Thymus (tissue), 11 donors: ENCODE measurements around the gene RAB32. TPM values are rescaled to one million over a fixed set of nuclear protein-coding genes. Genes with fewer than 3 reads are reported as not detected.

Experiments
- DNase-seq, 9 donors: peaks; one replicate each; pipeline ENCODE4 v3.0.0-alpha.2; 2013; ENCODE audit warnings: low spot score in 9 of 9, low read depth in 6 of 9, missing footprints in 1 of 9
- H3K27ac ChIP-seq, 2 donors: one replicate each; pipeline ENCODE4 v1.5.1; 2013; ENCODE audit warnings: control low read depth in 1 of 2, low read depth in 1 of 2, low read length in 1 of 2, mild to moderate bottlenecking in 1 of 2, moderate library complexity in 1 of 2
- H3K27me3 ChIP-seq, 2 donors: one replicate each; pipeline ENCODE4 v1.5.1; 2013; ENCODE audit warnings: low read length in 1 of 2; ENCODE audit not compliant: control insufficient read depth in 2 of 2, insufficient read depth in 1 of 2
- H3K36me3 ChIP-seq, 2 donors: one replicate each; pipeline ENCODE4 v1.5.1; 2013; ENCODE audit warnings: low read length in 1 of 2, mild to moderate bottlenecking in 1 of 2, moderate library complexity in 1 of 2; ENCODE audit not compliant: control insufficient read depth in 2 of 2, insufficient read depth in 2 of 2
- H3K4me1 ChIP-seq, 2 donors: one replicate each; pipeline ENCODE4 v1.5.1; 2013; ENCODE audit warnings: low read length in 2 of 2; ENCODE audit not compliant: control insufficient read depth in 2 of 2, insufficient read depth in 2 of 2
- H3K4me3 ChIP-seq, 2 donors: one replicate each; pipeline ENCODE4 v1.5.1; 2013; ENCODE audit warnings: low read length in 2 of 2, control low read depth in 1 of 2, mild to moderate bottlenecking in 1 of 2
- H3K9me3 ChIP-seq, 2 donors: one replicate each; pipeline ENCODE4 v1.5.1; 2013; ENCODE audit warnings: low read length in 1 of 2, mild to moderate bottlenecking in 1 of 2; ENCODE audit not compliant: control insufficient read depth in 2 of 2, insufficient read depth in 1 of 2
- WGBS: extraction: QIAGEN DNeasy Blood & Tissue Kit; methylation state at CpG from one replicate; pipeline ENCODE4 v1.1.7; 2013; 5-methylcytosine and 5-hydroxymethylcytosine counted together
- polyA plus RNA-seq: library from polyadenylated mRNA; stranded (reverse); fragments of 200-250 nt; gene quantifications from one replicate; pipeline ENCODE4 v1.2.3, GENCODE V29; 2013
- total RNA-seq: library from RNA; stranded (reverse); fragments of 120-200 nt; gene quantifications from one replicate; pipeline ENCODE4 v1.2.4, GENCODE V29; 2013
- donor health status: healthy.

Gene RAB32
- total and polyA plus RNA-seq, 2 donors, result 40.8 to 41.3 TPM

DNA sequence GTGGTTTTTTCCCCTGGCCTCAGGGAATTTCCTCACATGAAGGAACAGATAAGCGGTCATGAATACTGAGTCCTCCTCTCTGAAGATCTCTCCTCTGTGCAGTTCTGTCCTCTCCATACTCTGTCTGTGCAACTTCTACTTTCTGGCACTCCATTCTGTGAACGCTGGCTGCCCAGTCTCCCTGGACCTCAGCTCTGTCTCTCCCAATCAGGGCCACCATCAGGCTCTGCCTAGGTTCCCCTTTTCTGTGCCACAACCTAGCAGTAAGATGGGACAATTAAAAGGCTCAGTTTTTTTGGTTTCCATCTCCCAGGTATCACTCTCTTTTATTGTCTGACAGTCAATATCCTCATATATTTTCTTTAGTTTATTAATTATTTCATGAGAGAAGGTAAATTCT, 50.4 kb downstream of the RAB32 start:
- H3K9me3 ChIP-seq, result no peaks in the 10 kb centered on the region
- H3K4me1 ChIP-seq, result peaks cover 0 to 1% of the 10 kb centered on the region in 2 donors
- no peak overlapping the region for H3K4me3 ChIP-seq
- no peaks in the 10 kb centered on the region for H3K36me3 ChIP-seq
- 61% methylated on average over 2 of the region's 2 CpGs for WGBS
- H3K27ac ChIP-seq, result no peak overlapping the region
- no peaks in the 10 kb centered on the region for H3K27me3 ChIP-seq
- DNase-seq, result no peak

DNA sequence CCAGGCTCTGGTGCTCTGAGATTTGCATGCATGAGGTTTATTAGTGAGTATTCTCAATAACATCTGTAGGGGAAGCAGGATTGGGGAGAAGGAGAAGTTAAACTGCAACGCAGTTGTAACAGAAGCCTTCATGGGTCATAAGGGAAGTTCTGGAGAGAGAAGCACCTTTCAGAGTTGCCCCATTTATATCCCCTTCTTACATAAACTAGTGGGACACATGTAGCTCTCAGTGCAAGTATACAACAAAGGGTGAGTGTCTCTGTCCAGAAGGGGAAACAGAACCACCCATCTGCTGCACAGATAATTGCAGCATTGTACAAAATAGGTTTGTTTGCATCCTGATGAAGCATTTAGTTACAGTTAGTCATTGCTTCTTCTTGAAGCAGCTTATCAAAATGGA, 50.9 kb downstream of the RAB32 start:
- Histone ChIP-seq H3K9me3 (no peaks in the 10 kb centered on the region), H3K27me3 (no peaks in the 10 kb centered on the region), H3K27ac (no peak overlapping the region), H3K36me3 (no peaks in the 10 kb centered on the region), H3K4me3 (no peak overlapping the region), H3K4me1 (peaks cover 0 to 4% of the 10 kb centered on the region in 2 donors)
- WGBS, result 68% methylated on average over 1 of the region's 1 CpG
- DNase-seq, result peak in 1 of 9 donors; percentile 11

DNA sequence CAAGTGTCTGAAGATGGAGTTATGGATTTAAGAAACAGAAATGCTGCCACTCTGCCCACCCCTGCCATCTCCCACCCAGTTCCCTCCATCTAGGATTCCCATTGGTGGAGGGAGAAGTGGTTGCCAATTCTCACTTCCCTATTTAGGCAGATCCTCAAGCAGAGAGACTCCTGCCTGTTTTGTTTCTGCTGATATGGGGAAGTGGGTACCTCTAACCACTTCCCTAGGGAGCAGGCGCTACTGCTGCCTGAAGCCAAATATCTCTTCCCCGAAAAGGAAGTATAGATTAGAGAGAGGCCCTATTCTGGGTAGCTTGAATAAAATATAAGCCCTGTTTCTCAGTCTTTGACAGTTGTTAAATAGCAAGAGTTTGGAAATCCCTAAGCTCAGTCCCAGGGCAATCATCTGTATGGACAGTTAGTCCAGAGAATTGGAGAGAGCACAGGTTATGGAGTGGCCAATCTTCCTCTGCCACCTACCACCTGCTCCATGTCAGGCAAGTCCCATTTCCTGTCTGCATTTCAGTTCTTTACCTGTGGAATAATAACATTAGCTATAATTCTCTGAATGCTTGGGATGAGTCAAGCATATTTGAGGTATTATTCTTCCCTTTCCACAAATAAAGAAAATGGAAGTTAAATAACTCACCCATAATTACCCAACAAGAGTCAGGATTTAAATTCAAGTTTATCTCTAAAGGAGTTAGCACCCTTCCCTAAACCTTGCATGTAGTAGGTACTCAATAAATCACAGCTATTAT, 52.5 kb downstream of the RAB32 start:
- Histone ChIP-seq H3K4me3 (no peak overlapping the region), H3K27ac (no peak overlapping the region), H3K36me3 (no peaks in the 10 kb centered on the region), H3K27me3 (no peaks in the 10 kb centered on the region), H3K4me1 (peaks cover 0 to 4% of the 10 kb centered on the region in 2 donors), H3K9me3 (no peaks in the 10 kb centered on the region)
- peak in 1 of 9 donors; percentile 16 for DNase-seq
- 23% methylated on average over 2 of the region's 2 CpGs for WGBS

DNA sequence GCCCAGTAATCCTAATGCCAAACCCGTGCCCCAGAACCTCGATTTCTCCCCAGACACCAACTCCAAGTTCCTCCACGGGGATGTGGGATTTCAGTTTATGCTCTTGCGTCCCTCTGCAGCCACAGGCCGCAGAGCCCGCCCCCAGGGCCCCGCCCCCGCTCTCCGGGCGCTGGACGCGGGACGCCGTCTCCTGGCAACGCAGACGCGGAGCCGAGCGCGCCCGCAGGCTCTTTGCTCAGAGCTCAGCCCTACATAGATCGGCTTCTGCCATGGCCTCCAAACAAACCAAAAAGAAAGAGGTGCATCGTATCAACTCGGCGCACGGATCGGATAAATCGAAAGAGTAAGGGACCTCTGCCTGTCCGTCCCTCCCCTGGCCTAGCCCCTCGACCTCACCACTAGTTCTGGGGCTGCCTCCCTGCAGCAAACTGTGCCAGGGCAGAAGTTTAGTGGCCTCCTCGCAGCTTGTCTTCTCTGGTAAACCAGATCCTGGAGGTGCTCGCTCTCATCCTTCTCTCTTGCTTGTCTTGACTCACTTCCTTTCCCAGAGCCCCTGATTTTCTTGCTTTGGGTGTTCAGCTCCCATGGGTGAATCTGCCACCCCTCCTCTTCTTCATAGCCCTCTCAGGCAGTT, 55.3 kb downstream of the RAB32 start, which contains the start of gene ADGB:
Gene ADGB, plus strand, starts transcription at position 201 of the 634 bp plus-strand sequence. Its CDS starts 69 bp downstream, at position 270.
- Histone ChIP-seq H3K4me3 (peak within 1 kb of the TSS; percentile 29 to 39), H3K9me3 (no peaks in the 10 kb centered on the region), H3K27me3 (no peaks in the 10 kb centered on the region), H3K27ac (no peak within 1 kb of the TSS), H3K4me1 (peaks cover 0 to 4% of the 10 kb centered on the region in 2 donors), H3K36me3 (no peaks in the 10 kb centered on the region)
- 7% methylated on average over 32 of the region's 32 CpGs for WGBS
- DNase-seq, result peak in 4 of 9 donors; percentile 10 to 28 (median 20)

DNA sequence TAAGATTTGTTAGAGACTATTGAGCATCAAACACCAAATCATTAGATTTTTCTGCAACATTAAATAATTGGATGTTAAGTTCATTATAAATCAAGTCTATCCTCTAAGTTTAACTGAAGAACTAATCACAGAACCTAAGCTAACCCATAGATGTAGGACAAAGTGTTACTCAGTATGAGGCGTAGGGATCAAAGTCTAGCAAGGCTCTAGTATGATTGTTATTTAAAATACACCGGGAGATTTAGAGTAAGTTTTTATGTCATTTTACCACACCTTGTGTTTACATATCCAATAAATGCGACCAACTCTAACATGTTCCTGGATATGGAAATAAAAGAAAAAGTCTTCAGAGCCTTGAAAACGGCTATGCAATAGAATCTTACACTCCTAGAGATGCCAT, 57.7 kb downstream of the RAB32 start:
- no peak for DNase-seq
- no peak overlapping the region for H3K4me3 ChIP-seq
- H3K4me1 ChIP-seq, result peaks cover 0 to 4% of the 10 kb centered on the region in 2 donors
- H3K27ac ChIP-seq, result no peak overlapping the region
- no peaks in the 10 kb centered on the region for H3K36me3 ChIP-seq
- H3K9me3 ChIP-seq, result no peaks in the 10 kb centered on the region
- no peaks in the 10 kb centered on the region for H3K27me3 ChIP-seq
- WGBS, result 72% methylated on average over 4 of the region's 4 CpGs

DNA sequence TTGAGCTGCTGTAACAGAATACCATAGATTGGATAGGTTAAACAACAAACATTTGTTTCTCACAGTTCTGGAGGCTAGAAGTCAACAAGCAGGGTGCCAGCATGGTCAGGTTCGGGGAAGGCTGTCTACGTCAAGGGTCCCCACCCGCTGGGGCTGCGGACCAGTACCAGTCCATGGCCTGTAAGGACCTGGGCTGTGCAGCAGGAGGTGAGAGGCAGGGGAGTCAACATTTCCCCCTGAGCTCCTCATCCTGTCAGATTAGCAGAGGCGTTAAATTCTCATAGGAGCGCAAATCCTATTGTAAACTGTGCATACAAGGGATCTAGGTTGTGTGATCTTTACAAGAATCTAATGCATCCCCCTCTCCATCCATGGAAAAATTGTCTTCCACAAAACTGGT, 58.9 kb downstream of the RAB32 start:
- Histone ChIP-seq H3K4me3 (no peak overlapping the region), H3K9me3 (no peaks in the 10 kb centered on the region), H3K36me3 (no peaks in the 10 kb centered on the region), H3K27me3 (no peaks in the 10 kb centered on the region), H3K27ac (no peak overlapping the region), H3K4me1 (peaks cover 0 to 4% of the 10 kb centered on the region in 2 donors)
- DNase-seq, result no peak
- 85% methylated on average over 6 of the region's 6 CpGs for WGBS

Other genes starting within 250 kb of the RAB32 start
- gene ADGB, start 55.1 kb downstream of the RAB32 start, total RNA-seq, result 0.24 TPM
- gene ADGB, start 55.1 kb downstream of the RAB32 start, polyA plus RNA-seq, result 0.18 TPM